Fibroblast of pulmonary artery (primary cell): ENCODE results near the gene NKD1.

ENCODE experiments used
- DNase-seq: peaks from one replicate; pipeline ENCODE4 v3.0.0-alpha.2; 2010; ENCODE audit warnings: low read depth
- H3K4me3 ChIP-seq: replicated peaks from 2 replicates; pipeline ENCODE4 v1.5.1; 2011; ENCODE audit warnings: low read depth, mild to moderate bottlenecking, control low read depth, low read length, moderate library complexity
- CTCF ChIP-seq: IDR thresholded peaks from 2 replicates; pipeline ENCODE4 v1.5.1; 2011; ENCODE audit warnings: mild to moderate bottlenecking, control low read depth, low read length, inconsistent platforms; ENCODE audit errors: missing control alignments

Gene NKD1

GRCh38 chr16:50565428-50565827, 17.2 kb downstream of the NKD1 start:
- no peak for DNase-seq
- TF ChIP-seq CTCF = no peak
- no peak overlapping the region for H3K4me3 ChIP-seq

- no peak overlapping the region for H3K4me3 ChIP-seq
- no peak for DNase-seq
- no peak for TF ChIP-seq CTCF
Measured at GRCh38 chr16:50566014-50566962, 18.1 kb downstream of the NKD1 start.

DNA sequence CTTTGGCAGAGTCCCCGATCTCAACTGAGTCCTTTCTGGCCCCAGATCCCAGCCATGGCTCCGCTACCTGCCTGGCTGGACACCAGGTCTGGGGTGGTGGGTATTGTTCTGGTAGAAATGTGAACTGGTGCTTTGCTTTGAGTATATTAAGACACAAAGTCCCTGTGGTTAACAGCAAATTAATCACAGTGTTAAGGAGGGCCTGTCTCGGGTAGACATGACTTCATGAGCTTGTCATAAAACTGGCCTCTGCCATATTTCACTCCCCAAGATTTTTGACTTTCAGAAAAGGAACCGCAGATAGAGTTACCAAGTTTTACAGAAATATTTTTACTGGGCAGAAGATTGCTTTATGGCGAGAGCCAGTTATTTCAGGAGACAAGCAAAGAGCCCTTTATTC, 19.5 kb downstream of the NKD1 start:
- H3K4me3 ChIP-seq = no peak overlapping the region
- no peak for TF ChIP-seq CTCF
- no peak for DNase-seq

DNA sequence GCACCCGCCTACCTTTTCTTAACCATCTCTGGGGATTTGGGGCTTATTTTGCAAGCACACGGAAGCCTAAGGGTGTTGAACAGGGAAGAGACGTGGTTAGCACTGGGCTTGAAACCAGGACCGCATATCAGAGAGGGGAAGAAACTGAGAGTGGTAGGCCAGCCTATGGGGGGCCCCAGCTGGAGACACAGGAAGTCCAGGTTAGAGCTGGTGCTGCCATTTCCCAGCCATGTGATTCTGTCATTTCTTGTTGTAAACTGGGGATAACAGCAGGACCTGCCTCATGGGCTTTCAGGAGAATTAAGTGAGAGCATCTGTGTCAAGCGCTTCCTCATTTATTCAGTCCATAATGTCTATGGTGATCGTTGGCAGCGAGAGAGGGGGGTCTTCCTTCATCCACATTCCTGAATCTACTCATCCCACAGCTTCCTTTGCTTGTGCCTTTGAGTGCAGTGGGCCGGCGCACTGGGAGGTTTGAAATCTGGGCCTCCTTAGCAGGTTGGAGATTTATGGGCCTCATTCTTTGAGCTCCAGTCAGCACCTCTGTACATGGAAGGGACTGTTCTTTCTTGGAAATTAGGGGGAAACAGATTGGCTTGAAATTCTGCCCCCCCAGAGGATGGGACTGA, 20.1 kb downstream of the NKD1 start:
- H3K4me3 ChIP-seq = no peak overlapping the region
- no peak for TF ChIP-seq CTCF
- no peak for DNase-seq

DNA sequence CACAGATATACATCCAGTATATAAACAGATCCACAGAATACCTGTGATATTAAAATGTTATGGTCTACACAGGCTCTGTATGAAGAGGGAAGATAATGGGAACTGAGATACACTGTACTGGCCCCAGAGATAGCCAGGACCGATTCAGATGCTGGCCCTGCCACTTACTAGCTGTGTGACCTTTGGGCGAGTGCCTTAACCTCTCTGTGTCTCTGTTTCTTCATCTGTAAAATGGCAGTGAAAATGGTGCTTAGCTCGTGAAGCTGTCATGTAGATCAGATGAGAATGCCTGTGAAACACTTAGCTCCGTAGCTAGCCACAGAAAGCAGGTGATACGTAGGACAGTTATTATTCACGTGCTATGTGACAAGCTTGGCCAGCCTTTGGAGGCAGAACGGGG, 22.2 kb downstream of the NKD1 start:
- DNase-seq = no peak
- TF ChIP-seq CTCF = no peak
- no peak overlapping the region for H3K4me3 ChIP-seq

DNA sequence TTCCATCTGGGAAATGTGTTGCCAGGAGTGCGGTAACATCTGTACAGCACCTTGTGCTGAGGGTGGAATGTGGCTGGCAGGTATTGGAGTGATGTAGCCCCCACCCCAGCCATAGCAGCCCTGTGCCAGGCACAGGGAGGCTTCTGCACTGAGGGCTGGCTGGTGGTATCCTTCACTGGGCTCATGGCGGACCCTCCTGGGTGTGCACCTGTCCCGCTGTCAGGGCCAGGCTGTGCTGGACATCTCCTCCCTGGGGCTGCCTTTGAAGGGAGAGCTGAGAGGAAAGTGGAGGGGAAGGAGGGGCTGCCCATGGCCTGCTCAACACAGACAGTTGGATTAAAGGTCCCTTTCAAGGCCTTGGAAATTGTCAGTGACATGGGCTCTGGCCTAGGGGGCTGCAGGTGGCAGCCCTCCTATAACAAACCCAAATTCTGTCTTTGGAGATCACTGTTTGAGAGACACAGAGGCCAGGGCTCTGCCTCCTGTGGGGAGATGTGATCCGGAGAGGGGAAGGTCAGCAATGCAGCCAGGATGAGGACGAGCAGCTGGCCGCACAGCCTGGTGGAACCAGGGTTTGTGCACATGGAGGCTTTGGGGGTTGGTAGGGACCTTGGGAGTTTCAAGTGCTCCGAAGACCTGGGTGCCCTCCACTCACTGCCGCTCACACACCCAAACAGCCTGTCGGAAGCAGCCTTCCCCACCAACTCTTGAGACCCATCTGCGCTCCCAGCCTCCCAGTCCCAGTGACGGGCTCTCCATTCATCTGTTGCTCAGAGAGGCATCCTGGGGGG, 22.8 kb downstream of the NKD1 start:
- TF ChIP-seq CTCF = no peak
- no peak overlapping the region for H3K4me3 ChIP-seq
- no peak for DNase-seq
